Lower leg skin (tissue), 3 donors: ENCODE data around the gene PLEKHN1.

Source experiments
- CTCF ChIP-seq, 3 donors: fragments of 450-650 bp; IDR thresholded peaks; one replicate each; pipeline ENCODE4 v1.5.1; 2016; ENCODE audit warnings: antibody characterized with exemption in 3 of 3, mild to moderate bottlenecking in 3 of 3, moderate library complexity in 2 of 3
- POLR2A ChIP-seq, 2 donors: fragments of 450-650 bp; IDR thresholded peaks; one replicate each; pipeline ENCODE4 v1.6.1; 2016 to 2017; ENCODE audit warnings: antibody characterized with exemption in 2 of 2, mild to moderate bottlenecking in 1 of 2, moderate library complexity in 1 of 2

GRCh38 chr1:1020415-1021009 lies 54.2 kb downstream of the PLEKHN1 start:
- TF ChIP-seq CTCF (IDR thresholded peaks at IDR 0.05) (no peak), POLR2A (IDR thresholded peaks at IDR 0.05) (no peak)
